ENCODE results near the gene LHFPL2. TPM values are rescaled to one million over a fixed set of nuclear protein-coding genes. Genes with fewer than 3 reads are reported as not detected.

The LHFPL2 gene
- total and polyA plus RNA-seq, 9 of the 15 experiments (the other 6 are each of a cell fraction or from before 2014, with no cell fraction given): 1.0 to 6.6 (median 4.6) TPM

DNA sequence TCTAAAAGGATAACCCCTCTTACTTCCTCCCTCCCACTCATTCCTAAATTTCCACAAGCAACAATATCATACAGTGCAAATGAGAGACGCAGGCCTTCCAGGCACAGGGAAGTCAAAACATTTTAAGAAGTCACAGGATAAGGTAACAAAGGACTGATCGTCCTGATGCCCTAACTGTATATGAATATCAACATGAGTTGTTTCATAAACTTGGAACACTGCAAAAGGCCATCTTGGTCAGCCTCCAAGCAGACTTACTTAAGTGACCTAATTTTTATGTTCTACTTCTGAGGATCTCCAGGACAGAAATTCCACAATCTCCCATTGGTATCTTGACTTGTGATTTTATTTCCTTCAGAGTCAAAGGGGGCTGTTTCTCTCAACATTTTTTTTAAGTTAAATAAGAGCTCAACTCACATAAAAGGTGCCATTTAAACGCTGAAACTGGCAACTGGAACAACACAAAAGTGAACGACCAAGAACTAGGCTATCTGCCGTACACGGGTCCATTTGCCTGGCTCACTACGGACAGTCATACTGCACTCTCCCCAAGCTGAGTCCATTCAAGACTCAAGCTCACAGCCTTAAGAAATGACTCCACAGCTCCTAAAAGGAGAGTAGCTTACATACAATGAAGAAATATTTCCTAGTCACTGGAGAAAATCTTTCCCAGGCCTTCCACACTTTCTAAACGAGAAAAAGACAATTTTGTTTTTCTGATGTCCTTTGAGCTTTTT is 71.3 kb downstream of the LHFPL2 start:
- intact Hi-C loops (cut with micrococcal nuclease) (no loop called here), in situ Hi-C loops (cut with MboI) (no loop called here)
- WGBS (ENCODE audit: insufficient coverage, low coverage, missing lambda C conversion rate): 39% methylated on average over 8 of the region's 8 CpGs
- Histone ChIP-seq H3K79me2 (ENCODE audit: control insufficient read depth, insufficient read depth, low read length) (no peaks in the 10 kb centered on the region), H3K9me1 (ENCODE audit: control insufficient read depth, insufficient read depth, low read length) (no peaks in the 10 kb centered on the region), H2AFZ (ENCODE audit: low read depth, low read length) (peak overlapping the region; percentile 6; the same call in 1 of the 2 replicates), H3K4me3 (no peak overlapping the region), H3K27me3 (ENCODE audit: control insufficient read depth in 2 of 2, insufficient read depth in 2 of 2, low read length in 2 of 2) (no peaks in the 10 kb centered on the region), H3K9me3 (replicated peaks; ENCODE audit: control insufficient read depth, insufficient read depth, low read depth, low read length) (no peaks in the 10 kb centered on the region), H3K27ac (ENCODE audit: extremely low read depth, low read depth, low read length) (no peak overlapping the region), H3K9ac (ENCODE audit: insufficient read depth in 1 of 2, low read depth in 2 of 2, low read length in 2 of 2) (no peak overlapping the region), H3K4me2 (ENCODE audit: insufficient read depth, low read length) (no peak overlapping the region), H3K36me3 (ENCODE audit: control insufficient read depth, insufficient read depth, low read length) (no peaks in the 10 kb centered on the region), H3K4me1 (replicated peaks in 1 of 2; ENCODE audit: control insufficient read depth in 2 of 2, insufficient read depth in 2 of 2, low read length in 2 of 2) (peaks cover 0 to 15% of the 10 kb centered on the region in 2 experiments; a peak in 3 of 5 replicates), H4K20me1 (replicated peaks; ENCODE audit: control insufficient read depth, insufficient read depth, low read length) (no peaks in the 10 kb centered on the region)
- BruUV-seq (replicated peaks): no TSS peak
- DNase-seq (ENCODE audit: extremely low read depth in 1 of 4, low spot score in 3 of 4) (no peak), ATAC-seq (no peak), FAIRE-seq (no peak)
- TF ChIP-seq PHTF2 (CRISPR knock-in tag; IDR thresholded peaks at IDR 0.05): no peak
- TF ChIP-seq RBM14 (IDR thresholded peaks at IDR 0.05; ENCODE audit: borderline replicate concordance, insufficient read depth, low read depth, low read length): no peak
- TF ChIP-seq IFI16 (CRISPR knock-in tag; IDR thresholded peaks at IDR 0.05): no peak
- no peak for TF ChIP-seq ZNF316 (IDR thresholded peaks at IDR 0.05)
- TF ChIP-seq MCM5 (IDR thresholded peaks at IDR 0.05; ENCODE audit: low read depth): no peak
- TF ChIP-seq CBX3 (IDR thresholded peaks at IDR 0.05; ENCODE audit: borderline replicate concordance in 1 of 2, low read length in 2 of 2): no peak
- no peak for TF ChIP-seq NFATC3 (IDR thresholded peaks at IDR 0.05)
- TF ChIP-seq MCM7 (IDR thresholded peaks at IDR 0.05): no peak
- TF ChIP-seq NCOA4 (IDR thresholded peaks at IDR 0.05; ENCODE audit: partially characterized antibody): no peak
- no peak for TF ChIP-seq CBX1 (IDR thresholded peaks at IDR 0.05; ENCODE audit: low read depth)
- TF ChIP-seq, protein P1, sequence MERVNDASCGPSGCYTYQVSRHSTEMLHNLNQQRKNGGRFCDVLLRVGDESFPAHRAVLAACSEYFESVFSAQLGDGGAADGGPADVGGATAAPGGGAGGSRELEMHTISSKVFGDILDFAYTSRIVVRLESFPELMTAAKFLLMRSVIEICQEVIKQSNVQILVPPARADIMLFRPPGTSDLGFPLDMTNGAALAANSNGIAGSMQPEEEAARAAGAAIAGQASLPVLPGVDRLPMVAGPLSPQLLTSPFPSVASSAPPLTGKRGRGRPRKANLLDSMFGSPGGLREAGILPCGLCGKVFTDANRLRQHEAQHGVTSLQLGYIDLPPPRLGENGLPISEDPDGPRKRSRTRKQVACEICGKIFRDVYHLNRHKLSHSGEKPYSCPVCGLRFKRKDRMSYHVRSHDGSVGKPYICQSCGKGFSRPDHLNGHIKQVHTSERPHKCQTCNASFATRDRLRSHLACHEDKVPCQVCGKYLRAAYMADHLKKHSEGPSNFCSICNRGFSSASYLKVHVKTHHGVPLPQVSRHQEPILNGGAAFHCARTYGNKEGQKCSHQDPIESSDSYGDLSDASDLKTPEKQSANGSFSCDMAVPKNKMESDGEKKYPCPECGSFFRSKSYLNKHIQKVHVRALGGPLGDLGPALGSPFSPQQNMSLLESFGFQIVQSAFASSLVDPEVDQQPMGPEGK (CRISPR knock-in tag; IDR thresholded peaks at IDR 0.05; ENCODE audit: borderline replicate concordance): no peak
- no peak for TF ChIP-seq AFF4 (CRISPR knock-in tag; IDR thresholded peaks at IDR 0.05)
- no peak for TF ChIP-seq TEAD1 (CRISPR knock-in tag; IDR thresholded peaks at IDR 0.05)
- CTCF ChIA-PET (ENCODE audit: low intra/inter-chr PET ratio): no interaction called here
- POLR2A ChIA-PET: interaction anchor here (1.3 kb wide), 1 partner anchor 17 kb away, joined by 3 read pairs; no protein-coding TSS in a partner anchor

All from K562 (cell line).